Progenitor cell of endocrine pancreas (in vitro differentiated cells): Measurements from ENCODE around the gene HDAC7. TPM values are rescaled to one million over a fixed set of nuclear protein-coding genes. Genes with fewer than 3 reads are reported as not detected.

Experiments used
- DNase-seq: peaks from one replicate; pipeline ENCODE4 v3.0.0; 2021; ENCODE audit warnings: low spot score; ENCODE audit not compliant: unreplicated experiment
- H3K27ac Mint-ChIP-seq: 2 replicates; pipeline ENCODE4 v1.8.0; 2021; ENCODE audit warnings: mild to moderate bottlenecking, moderate library complexity, mixed read lengths
- H3K27me3 Mint-ChIP-seq: 2 replicates; pipeline ENCODE4 v1.8.0; 2021; ENCODE audit warnings: mixed read lengths
- H3K36me3 Mint-ChIP-seq: 2 replicates; pipeline ENCODE4 v1.8.0; 2022; ENCODE audit warnings: mixed read lengths; ENCODE audit not compliant: insufficient read depth
- H3K4me1 Mint-ChIP-seq: 2 replicates; pipeline ENCODE4 v1.8.0; 2021; ENCODE audit warnings: low read depth, mixed read lengths
- H3K4me3 Mint-ChIP-seq: 2 replicates; pipeline ENCODE4 v1.8.0; 2021; ENCODE audit warnings: low read depth, mild to moderate bottlenecking, moderate library complexity, mixed read lengths
- H3K9me3 Mint-ChIP-seq: 2 replicates; pipeline ENCODE4 v1.8.0; 2021; ENCODE audit warnings: low read depth, mixed read lengths
- total RNA-seq: library from RNA; stranded (reverse); gene quantifications from 2 replicates; pipeline ENCODE4 v1.2.1, GENCODE V29; 2021
- TF ChIP-seq, protein P1 (sequence below): fragments of 200-600 bp; sonication (generic); IDR thresholded peaks from one replicate; pipeline ENCODE4 v1.5.0; 2021; ENCODE audit warnings: antibody characterized with exemption, mild to moderate bottlenecking; ENCODE audit not compliant: unreplicated experiment

The HDAC7 gene
- total RNA-seq, 1 donor from 2014 or later = 80.0 TPM

DNA sequence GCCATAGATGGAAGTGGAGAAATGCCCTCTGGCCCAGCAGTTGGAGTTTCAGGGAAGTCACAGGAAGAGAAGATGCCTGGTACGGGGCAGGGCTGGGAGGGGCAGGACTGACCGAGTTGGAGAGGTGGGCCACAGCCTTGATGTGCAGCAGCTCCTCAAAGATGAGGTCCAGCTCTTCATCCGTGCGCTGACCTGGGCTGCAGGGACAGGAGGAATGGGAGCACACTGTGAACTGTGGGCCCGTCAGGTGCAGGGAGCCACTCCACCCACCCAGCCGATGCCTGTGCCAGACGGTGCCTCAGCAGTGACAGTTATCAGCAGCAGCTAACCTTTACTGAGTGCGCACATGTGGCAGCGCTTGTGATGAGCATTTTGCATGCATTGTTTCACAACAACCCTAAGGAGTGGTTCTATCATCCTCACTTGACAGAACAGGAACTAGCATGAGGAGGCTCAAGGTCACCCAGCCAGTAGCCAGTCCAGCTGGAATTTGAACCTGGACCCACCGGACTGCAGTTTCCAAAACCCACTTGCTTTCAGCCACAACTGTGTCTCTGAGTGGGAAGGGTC lies 69.4 kb downstream of the HDAC7 start:
- H3K4me1 Mint-ChIP-seq = peaks cover 7% of the 10 kb centered on the region
- no peaks in the 10 kb centered on the region for H3K36me3 Mint-ChIP-seq
- no peak overlapping the region for H3K27ac Mint-ChIP-seq
- DNase-seq = no peak
- TF ChIP-seq, protein P1, sequence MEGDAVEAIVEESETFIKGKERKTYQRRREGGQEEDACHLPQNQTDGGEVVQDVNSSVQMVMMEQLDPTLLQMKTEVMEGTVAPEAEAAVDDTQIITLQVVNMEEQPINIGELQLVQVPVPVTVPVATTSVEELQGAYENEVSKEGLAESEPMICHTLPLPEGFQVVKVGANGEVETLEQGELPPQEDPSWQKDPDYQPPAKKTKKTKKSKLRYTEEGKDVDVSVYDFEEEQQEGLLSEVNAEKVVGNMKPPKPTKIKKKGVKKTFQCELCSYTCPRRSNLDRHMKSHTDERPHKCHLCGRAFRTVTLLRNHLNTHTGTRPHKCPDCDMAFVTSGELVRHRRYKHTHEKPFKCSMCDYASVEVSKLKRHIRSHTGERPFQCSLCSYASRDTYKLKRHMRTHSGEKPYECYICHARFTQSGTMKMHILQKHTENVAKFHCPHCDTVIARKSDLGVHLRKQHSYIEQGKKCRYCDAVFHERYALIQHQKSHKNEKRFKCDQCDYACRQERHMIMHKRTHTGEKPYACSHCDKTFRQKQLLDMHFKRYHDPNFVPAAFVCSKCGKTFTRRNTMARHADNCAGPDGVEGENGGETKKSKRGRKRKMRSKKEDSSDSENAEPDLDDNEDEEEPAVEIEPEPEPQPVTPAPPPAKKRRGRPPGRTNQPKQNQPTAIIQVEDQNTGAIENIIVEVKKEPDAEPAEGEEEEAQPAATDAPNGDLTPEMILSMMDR = no peak
- no peak overlapping the region for H3K4me3 Mint-ChIP-seq
- H3K9me3 Mint-ChIP-seq = no peaks in the 10 kb centered on the region
- H3K27me3 Mint-ChIP-seq = peaks cover 11% of the 10 kb centered on the region

GRCh38 chr12:47748899-47749298 lies 70.8 kb downstream of the HDAC7 start:
- Mint-ChIP-seq H3K4me3 (no peak overlapping the region), H3K9me3 (no peaks in the 10 kb centered on the region), H3K36me3 (no peaks in the 10 kb centered on the region), H3K4me1 (peaks cover 12% of the 10 kb centered on the region), H3K27ac (no peak overlapping the region), H3K27me3 (peaks cover 19% of the 10 kb centered on the region)
- TF ChIP-seq, protein P1 = no peak
- no peak for DNase-seq

- TF ChIP-seq, protein P1 = no peak
- peaks cover 23% of the 10 kb centered on the region for H3K27me3 Mint-ChIP-seq
- H3K4me3 Mint-ChIP-seq = no peak overlapping the region
- no peak for DNase-seq
- H3K27ac Mint-ChIP-seq = no peak overlapping the region
- H3K36me3 Mint-ChIP-seq = no peaks in the 10 kb centered on the region
- H3K4me1 Mint-ChIP-seq = peaks cover 11% of the 10 kb centered on the region
- H3K9me3 Mint-ChIP-seq = no peaks in the 10 kb centered on the region
Measured at GRCh38 chr12:47748507-47748828, 71.2 kb downstream of the HDAC7 start.

DNA sequence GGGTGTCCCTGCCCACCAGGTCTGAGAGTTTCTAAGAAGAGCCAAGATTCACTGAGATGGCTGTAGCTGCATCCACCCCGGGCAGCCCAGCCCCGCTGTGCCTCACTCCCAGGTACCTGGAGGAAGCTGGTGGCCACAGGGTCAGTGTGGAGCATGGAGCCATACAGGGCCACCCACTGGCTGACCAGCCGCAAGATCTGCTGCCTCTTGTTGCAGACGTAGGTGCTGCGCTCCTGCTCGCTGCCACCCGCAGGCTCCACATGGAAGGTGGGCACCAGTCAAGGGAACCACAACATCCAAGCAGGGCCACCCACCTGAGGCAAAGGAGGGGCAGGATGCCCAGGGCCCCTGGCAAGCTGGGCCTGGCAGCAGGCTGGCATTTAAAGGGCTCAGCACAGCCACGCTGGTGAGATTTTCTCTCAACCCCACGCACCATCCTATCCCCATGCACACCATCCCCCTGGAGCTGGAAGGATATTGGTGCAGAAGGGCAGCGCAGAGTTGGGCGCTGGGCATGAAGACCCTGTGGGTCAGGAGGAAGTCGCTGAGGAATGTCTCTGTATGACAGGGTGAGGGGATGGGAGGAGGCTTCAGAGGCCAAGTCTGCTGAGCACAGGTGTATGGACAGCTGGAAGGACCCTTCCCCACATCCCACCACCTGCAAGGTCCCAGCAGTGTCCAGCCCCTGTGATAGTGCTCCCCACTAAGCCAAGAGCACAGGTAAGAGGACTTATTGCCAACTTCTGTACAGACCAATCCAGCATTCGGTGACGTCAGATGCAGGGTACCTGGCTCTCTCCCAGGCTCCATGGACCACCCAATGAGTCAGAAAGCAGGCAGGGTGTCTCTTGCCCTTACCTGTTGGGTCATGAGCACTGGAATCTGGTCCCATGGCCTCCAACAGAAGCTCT lies 71.9 kb downstream of the HDAC7 start:
- no peaks in the 10 kb centered on the region for H3K36me3 Mint-ChIP-seq
- no peaks in the 10 kb centered on the region for H3K9me3 Mint-ChIP-seq
- peaks cover 29% of the 10 kb centered on the region for H3K27me3 Mint-ChIP-seq
- H3K4me3 Mint-ChIP-seq = no peak overlapping the region
- DNase-seq = no peak
- no peak overlapping the region for H3K27ac Mint-ChIP-seq
- peaks cover 8% of the 10 kb centered on the region for H3K4me1 Mint-ChIP-seq
- TF ChIP-seq, protein P1 = no peak

DNA sequence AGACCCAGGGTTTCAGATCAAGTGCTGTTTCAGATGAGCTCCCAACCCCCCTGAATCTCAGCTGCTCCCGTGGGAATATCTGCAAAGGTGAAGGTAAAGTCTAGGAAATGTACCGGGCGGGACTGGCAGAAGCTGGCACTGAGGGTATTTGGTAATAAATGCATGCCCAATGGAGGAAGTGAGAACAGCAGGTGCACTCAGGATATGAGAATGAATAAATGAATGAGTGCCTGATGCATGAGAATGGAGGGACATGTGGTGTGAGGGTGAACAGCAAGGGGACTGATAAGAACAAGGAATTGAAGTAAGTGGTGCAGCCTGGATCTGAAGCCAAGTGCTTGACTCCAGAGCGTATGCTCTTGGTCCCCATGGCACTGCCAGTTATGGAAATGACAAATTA lies 72.6 kb downstream of the HDAC7 start:
- peaks cover 30% of the 10 kb centered on the region for H3K27me3 Mint-ChIP-seq
- no peaks in the 10 kb centered on the region for H3K36me3 Mint-ChIP-seq
- no peak for DNase-seq
- no peak overlapping the region for H3K27ac Mint-ChIP-seq
- TF ChIP-seq, protein P1 = no peak
- no peaks in the 10 kb centered on the region for H3K9me3 Mint-ChIP-seq
- peaks cover 8% of the 10 kb centered on the region for H3K4me1 Mint-ChIP-seq
- no peak overlapping the region for H3K4me3 Mint-ChIP-seq
